Fibroblast of skin of left biceps (primary cell): ENCODE results near the gene ACOT12.

Source experiments
- DNase-seq, 2 experiments: peaks; one replicate each; pipeline ENCODE4 v3.0.0-alpha.2; 2013; ENCODE audit warnings: low read depth in 2 of 2

The ACOT12 gene

GRCh38 chr5:81400375-81400774 lies 6.4 kb upstream of the ACOT12 start:
- no peak for DNase-seq

DNA sequence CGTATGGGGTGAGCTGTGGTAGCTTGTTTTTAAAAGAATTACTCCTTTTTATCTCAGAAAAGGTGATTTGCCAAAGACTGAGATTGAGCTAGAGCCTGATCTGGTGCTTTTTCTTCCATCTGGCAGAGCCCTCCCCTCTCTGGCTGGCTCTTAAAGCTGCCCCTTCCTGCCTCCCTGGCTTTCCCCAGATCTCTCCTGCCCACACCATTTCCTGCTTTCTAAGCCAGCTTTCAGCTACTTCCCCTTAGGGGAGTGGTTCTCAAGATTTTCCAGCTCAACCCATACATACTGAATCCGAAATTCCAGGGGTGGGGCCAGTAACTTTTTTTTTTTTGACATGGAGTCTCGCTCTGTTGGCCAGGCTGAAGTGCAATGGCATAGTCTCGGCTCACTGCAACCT lies 4.8 kb upstream of the ACOT12 start:
- no peak for DNase-seq

DNA sequence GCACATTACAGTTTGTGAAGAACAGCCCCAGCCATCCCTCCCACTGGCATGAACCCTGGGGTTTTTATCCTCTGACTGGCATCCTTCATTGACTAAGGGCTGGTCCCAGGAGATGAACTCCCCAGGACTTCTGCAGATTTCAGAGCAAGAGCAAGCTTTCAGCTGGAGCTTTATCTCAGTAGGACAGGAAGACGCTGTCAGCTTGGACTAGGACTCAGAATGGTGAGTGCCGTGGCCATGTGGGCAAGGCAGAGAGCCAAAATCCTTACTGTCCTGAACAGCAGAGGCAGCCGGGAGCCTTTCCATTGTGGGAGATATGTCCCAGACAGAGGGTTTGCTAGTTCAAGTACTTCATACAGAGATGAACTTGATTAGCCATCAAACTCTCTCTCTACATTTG lies 3.2 kb upstream of the ACOT12 start:
- DNase-seq: no peak

- no peak for DNase-seq
Observed at GRCh38 chr5:81395262-81395661, 1.3 kb upstream of the ACOT12 start.

GRCh38 chr5:81393430-81393782 lies 528 bp downstream of the ACOT12 start:
- DNase-seq: no peak

- DNase-seq: no peak
Observed at GRCh38 chr5:81389025-81389424, 4.9 kb downstream of the ACOT12 start.

- DNase-seq: no peak
Observed at GRCh38 chr5:81388169-81388568, 5.8 kb downstream of the ACOT12 start.

DNA sequence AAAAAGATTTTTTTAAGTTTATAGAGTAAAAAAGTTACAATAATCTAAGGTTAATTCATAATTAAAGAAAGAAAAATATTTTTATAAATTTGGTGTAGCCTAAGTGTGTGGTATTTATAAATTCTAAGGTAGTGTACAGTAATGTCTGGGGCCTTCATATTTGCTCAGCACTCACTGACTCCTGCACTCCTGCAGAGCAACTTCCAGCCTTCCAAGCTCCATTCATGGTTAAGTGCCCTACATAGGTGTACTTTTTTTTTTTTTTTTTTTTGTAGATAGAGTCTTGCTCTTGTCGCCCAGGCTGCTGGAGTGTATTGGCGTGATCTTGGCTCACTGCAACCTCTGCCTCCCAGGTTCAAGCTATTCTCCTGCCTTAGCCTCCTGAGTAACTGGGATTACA lies 10.1 kb downstream of the ACOT12 start:
- DNase-seq: no peak

- no peak for DNase-seq
Observed at GRCh38 chr5:81371354-81371876, 22.5 kb downstream of the ACOT12 start.

DNA sequence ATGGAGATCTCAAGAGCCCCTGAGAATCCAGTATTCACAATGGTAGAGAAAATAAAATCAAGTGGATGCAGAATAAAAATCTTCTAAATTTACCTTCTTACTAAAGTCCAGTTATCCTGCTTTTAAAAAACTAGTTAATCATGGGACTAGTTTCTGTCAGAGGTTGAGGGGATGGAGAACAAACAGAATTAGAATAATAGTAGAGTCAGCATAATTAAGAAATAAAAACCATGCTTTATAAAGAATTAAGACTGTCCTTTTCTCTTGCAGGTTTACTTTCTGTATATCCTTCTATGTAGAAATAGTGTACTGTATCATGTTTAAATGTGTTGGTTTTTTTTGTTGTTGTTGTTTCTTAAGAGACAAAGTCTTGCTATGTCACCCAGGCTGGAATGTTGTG lies 23.0 kb downstream of the ACOT12 start:
- DNase-seq: no peak

GRCh38 chr5:81365541-81365940 lies 28.4 kb downstream of the ACOT12 start:
- no peak for DNase-seq

- DNase-seq: no peak
Observed at GRCh38 chr5:81363093-81363871, 30.7 kb downstream of the ACOT12 start.

- DNase-seq: no peak
Observed at GRCh38 chr5:81361600-81361999, 32.3 kb downstream of the ACOT12 start.

DNA sequence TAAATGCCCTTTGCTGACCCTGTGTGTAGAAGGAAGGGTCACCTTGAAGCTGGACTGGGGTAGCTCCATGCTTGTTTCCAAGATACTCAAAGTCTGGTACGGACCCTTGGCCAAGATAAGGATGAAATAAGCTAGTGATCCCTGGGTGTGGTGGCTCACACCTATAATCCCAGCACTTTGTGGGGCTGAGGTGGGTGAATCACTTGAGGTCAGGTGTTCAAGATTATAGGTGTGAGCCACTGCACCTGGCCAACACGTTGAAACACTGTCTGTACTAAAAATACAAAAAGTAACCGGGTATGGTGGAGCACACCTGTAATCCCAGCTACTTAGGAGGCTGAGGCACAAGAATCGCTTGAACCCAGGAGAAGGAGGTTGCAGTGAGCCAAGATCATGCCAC lies 33.3 kb downstream of the ACOT12 start:
- DNase-seq: no peak

GRCh38 chr5:81359881-81360280 lies 34.1 kb downstream of the ACOT12 start:
- DNase-seq: no peak

DNA sequence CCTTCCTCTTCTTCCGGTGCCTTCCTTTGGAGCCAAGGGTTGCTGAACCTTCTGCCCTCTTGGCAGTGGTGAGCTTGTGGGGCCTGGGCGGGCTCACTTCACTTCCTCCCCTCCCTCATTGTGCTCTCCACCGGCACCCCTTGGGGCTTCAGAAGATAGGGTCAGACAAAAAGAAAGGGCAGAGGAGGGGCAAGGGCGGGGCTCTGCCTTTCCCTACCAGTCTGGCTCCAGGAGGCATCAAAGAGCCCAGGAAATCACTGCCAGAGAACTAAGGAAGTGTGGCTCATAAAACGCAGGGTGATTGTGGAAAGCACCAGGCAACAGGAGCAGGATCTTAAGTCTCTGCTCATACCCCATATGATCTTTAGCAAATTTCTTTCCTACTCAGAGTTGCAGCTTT lies 34.8 kb downstream of the ACOT12 start:
- no peak for DNase-seq

DNA sequence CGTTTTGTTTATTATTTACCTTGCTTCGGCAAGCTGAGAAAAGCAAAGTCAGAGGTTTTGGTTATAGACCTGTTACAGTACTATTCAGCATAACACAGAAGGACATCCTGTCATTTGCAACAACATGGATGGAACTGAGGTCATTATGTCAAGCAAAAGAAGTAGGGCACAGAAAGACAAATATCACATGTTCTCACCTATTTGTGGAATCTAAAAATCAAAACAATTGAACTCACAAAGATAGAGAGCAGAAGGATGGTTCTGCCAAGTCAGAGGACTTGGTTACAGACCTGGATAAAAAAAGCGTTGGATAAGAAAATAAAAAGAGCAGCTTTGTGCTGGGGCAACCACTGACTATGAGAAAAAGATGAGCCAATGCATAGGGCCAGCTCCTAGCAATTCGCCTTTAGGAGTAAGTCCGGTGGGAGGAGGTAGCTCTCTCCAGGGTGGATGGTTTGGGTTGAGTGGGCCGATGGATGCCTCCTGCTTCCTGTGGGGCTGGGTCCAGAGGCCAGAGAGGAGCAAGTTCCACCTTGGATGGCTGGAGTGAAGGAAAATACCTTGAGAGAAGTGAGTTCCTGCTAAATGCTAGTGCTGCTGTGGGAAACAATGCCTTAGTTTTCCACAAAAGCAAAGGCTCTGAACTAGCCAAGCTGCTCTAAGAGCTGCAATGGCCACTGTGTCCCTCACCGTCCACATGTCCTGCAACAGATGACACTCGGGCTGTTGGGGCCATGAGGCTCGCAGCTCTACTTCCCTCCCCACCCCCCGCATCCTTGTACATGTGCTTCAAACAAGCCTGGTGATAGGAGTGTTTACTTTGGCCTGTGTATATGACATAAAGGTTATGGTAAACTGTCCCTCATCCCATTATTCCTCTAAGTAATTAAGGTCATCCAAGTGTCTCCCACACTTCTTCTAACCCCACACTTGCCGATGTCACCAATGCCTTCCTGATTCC lies 38.4 kb downstream of the ACOT12 start:
- DNase-seq: no peak

DNA sequence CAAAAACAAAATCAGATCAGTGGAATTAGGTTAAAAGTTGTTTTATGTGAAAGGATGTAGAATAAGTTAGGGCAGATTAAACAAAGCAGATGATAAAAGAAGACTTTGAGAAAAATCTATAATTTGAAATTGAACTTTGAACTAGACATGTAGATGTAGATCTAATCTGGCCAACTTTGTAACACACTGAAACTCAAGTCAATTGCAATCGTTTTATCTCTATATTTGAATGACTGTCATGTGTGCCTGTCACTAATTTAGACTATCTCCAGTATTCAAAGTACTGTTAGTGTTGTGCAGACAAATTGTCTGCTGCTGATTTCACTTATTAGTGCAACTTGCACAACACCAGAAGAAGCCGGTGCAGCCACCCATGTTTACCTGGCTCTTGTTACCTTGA lies 39.8 kb downstream of the ACOT12 start:
- no peak for DNase-seq

DNA sequence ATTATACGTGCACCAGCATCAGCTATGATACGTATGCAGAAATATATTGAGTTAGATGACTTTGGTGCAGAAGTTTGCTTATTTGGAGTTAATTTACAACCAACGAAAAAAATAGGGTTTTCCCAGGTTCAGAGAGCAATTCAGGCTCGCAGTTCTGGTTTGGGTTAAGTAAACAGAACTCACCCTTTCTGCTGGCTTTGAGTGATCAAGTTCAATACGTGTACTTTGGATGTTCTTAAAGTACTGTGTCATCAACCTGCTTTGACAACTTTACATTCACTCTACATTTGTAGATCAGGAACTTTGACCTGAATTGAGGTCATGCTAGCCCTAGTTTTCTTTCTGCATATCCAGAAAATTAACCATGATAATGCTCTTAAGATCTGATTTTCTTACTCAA lies 40.7 kb downstream of the ACOT12 start:
- no peak for DNase-seq

- no peak for DNase-seq
Observed at GRCh38 chr5:81350507-81350906, 43.4 kb downstream of the ACOT12 start.

- no peak for DNase-seq
Observed at GRCh38 chr5:81349161-81349560, 44.8 kb downstream of the ACOT12 start.

DNA sequence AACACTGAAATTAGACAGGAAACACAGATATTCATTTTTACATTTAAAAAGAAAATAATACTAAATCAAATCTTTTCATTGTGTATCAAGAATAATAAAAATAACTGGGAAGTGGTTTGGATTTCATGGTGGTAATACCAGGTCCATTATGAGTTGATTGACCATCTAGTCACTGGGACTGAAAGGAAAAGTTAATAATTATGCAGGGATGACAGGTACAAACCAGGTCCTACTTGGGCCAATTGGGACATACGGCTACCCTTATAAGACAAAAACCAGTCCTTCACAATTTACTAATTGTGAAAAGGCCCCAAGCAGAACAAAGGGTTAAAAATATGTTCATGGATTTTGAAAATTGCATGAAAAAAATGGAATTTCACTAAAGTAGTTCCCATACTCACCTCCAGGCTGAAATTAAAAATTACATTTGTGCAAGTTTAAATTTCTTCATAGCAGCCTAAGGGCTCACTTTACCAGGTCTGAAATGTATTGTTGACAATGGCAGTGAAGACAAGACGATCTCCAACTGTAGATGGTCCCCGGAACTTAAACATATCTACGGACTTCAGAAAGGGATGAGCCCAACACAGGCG lies 48.4 kb downstream of the ACOT12 start:
- no peak for DNase-seq
